WTC11 (cell line): ENCODE measurements around the gene ADGRV1.

Experiments
- ARID4B ChIP-seq: sonication (generic); formaldehyde crosslinking; IDR thresholded peaks from 2 replicates; pipeline ENCODE4 v1.8.0; 2023; ENCODE audit warnings: missing genetic modification reagents, mild to moderate bottlenecking, borderline replicate concordance
- ATF2 ChIP-seq: sonication (generic); formaldehyde crosslinking; IDR thresholded peaks from 2 replicates; pipeline ENCODE4 v1.8.1; 2022; ENCODE audit warnings: low read depth, missing genetic modification reagents, borderline replicate concordance
- ATF3 ChIP-seq: sonication (generic); formaldehyde crosslinking; conservative IDR thresholded peaks from 2 replicates; pipeline ENCODE4 v1.8.1; 2022; ENCODE audit warnings: mild to moderate bottlenecking, missing genetic modification reagents
- CTCF ChIP-seq: fragments of 200-600 bp; IDR thresholded peaks from 2 replicates; pipeline ENCODE4 v1.8.0; 2022; ENCODE audit warnings: antibody characterized with exemption
- RELA ChIP-seq: sonication (generic); formaldehyde crosslinking; IDR thresholded peaks from 2 replicates; pipeline ENCODE4 v1.8.1; 2022; ENCODE audit warnings: missing genetic modification reagents, mild to moderate bottlenecking, borderline replicate concordance
- USF1 ChIP-seq: sonication (generic); formaldehyde crosslinking; IDR thresholded peaks from 2 replicates; pipeline ENCODE4 v1.8.0; 2022; ENCODE audit warnings: mild to moderate bottlenecking, missing genetic modification reagents

- TF ChIP-seq ATF2: no peak
- TF ChIP-seq RELA (CRISPR knock-in tag): no peak
- no peak for TF ChIP-seq USF1
- no peak for TF ChIP-seq CTCF
- no peak for TF ChIP-seq ATF3 (CRISPR knock-in tag)
- no peak for TF ChIP-seq ARID4B (CRISPR knock-in tag)
Measured at GRCh38 chr5:90911169-90911568, 352.6 kb downstream of the ADGRV1 start.
